Left colon (tissue), 2 donors: ENCODE data around the gene CDC42SE2. TPM values are rescaled to one million over a fixed set of nuclear protein-coding genes. Genes with fewer than 3 reads are reported as not detected.
A peak's percentile ranks its signal among the peaks of the same experiment; 100 is the strongest.
"Not testable (repeated sequence)": the region's sequence is repeated elsewhere in the genome, so short reads cannot be mapped to it uniquely, and the experiment has no call there.

Experiments used
- ATAC-seq: fragments of 200-7000 bp; cut with Tn5 transposase; one replicate; pipeline ENCODE4 v1.9.1; 2020; ENCODE audit warnings: mild to moderate bottlenecking, moderate library complexity
- DNase-seq, 2 donors: peaks; one replicate each; pipeline ENCODE4 v3.0.0-alpha.2; 2020
- intact Hi-C, 2 donors: fragments of 100-400 bp; cut with DNase I in 1 of 2; cut with micrococcal nuclease in 1 of 2; formaldehyde crosslinking; loops; one replicate each; pipeline versions ENCODE4 v1.11.2 to v1.14.0; 2022; cut with DNase I, micrococcal nuclease
- total RNA-seq, 2 donors: library from RNA; stranded (reverse); fragmentation: NEBNext Ultra II Directional; extraction: Animal tissue kit (Norgen Biotek cat#: 25700); gene quantifications; one replicate each; pipeline ENCODE4 v1.2.1, GENCODE V29; 2021
- donor health status: DM: no; HTN: no; CAD: no.
- donor health status: DM: yes; HTN: yes; CAD: no.

The CDC42SE2 gene
- total RNA-seq, 2 donors from 2014 or later, result 106 to 114 TPM

GRCh38 chr5:131344288-131344687 lies 80.4 kb downstream of the CDC42SE2 start:
- intact Hi-C loops, ATAC-seq, DNase-seq: not testable (repeated sequence)

- DNase-seq, ATAC-seq, intact Hi-C loops: not testable (repeated sequence)
Measured at GRCh38 chr5:131346204-131346603, 82.4 kb downstream of the CDC42SE2 start.

GRCh38 chr5:131353991-131354390 lies 90.1 kb downstream of the CDC42SE2 start:
- intact Hi-C loops, result no loop called here
- no peak for DNase-seq

GRCh38 chr5:131355971-131356528 lies 92.2 kb downstream of the CDC42SE2 start:
- DNase-seq, result no peak
- intact Hi-C loops, result no loop called here
- ATAC-seq, result no peak

More at GRCh38 chr5:131353991-131354390, 90.1 kb downstream of the CDC42SE2 start:
- no peak for ATAC-seq

GRCh38 chr5:131356619-131357018 lies 92.8 kb downstream of the CDC42SE2 start:
- ATAC-seq (peak; percentile 21), DNase-seq (no peak)
- intact Hi-C loops, result no loop called here

DNA sequence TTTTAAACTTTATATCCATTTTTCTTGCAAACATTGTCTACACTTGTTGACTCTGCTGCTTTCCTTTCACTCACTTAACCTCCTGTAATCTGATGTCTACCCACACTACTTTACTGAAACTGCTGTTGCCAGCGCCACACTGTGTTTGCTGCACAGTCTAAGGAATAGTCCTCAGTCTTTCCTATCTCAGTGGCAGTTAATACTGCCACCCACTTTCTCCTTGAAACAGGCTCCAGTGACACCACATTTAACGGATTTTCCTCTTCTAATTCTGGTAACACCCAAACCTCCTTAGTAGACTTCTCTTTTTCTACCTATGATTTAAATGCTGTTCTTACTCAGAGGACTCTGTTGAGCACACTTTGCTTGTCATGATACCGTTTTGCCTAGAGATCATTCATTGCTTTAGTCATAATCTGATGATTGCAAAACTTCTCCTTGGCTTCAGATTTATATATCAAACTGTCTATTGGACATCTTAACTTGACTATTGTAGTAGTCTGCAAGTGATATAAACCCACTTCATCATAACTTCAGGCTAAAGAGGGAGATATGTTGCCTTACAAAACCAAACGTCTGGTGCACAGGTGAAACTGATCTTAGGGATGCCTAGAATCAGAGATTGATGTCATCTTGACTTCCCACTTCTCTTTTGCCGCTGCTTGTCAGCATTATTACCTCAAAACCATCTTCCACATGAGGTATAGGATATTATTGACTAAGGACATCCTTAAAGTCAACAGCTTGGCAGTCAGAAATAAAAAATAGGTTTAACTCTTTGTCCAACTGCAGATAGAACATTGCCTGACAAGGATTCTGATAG lies 94.1 kb downstream of the CDC42SE2 start:
- peak; percentile 31 for ATAC-seq
- no peak for DNase-seq

DNA sequence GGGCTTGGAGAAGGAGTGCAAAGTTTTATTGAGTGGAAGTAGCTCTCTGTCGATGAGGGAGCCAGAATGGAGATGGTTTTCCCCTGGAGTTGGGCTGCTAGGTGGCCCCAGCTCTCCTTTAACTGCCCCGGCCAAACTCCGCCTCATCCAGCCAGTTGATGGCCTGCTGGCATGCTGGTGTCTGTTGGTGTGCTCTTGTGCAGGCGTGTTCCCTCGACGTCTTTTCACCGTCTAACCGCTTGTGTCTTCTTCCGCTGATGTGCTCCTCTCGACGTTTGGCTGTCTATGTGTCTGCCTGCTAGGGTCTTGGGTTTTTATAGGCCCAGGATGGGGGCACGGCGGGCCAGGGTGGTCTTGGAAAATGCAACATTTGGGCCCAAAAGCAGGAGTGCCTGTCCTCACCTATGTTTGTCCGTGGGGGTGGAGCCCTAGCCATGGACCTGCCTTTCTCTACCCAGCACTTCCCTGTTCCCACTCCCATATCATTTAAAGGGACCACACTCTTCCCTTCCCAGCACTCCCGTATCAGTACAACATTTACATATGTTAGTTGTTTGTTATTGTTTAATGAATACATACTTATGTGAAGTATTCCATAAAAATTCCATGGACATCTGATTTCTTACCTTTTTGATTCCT lies 97.9 kb downstream of the CDC42SE2 start:
- intact Hi-C loops, result no loop called here
- ATAC-seq, result peak; percentile 30
- DNase-seq, result no peak

More for the DNA sequence above, 94.1 kb downstream of the CDC42SE2 start:
- intact Hi-C loops, result no loop called here

DNA sequence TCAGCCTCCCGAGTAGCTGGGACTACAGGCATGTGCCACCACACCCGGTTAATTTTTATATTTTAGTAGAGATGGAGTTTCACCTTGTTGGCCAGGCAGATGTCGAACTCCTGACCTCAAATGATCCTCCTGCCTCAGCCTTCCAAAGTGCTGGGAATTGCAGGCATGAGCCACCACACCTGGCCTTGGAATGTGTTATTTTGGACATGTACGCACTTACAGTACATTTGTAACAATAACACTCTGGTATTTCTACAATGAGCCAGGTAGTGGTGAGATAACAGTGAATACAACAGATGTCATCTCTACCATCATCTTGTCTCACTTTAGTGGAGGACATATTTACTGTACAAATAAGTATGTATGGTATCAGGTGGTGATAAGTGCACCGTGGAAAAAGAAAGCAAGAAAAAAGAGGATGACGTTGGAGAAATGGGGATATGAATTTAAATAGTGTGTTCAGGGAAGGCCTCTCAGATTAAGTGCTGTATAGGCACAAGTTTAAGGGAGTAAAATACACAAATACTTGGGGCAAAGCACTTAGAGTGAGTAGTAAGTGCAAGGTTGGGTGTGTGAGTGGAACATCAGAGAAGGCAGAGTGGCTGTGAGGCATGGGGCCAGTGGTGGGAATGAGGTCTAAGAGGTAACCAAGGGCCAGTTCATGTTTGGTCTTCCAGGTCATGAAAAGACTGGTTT lies 100.1 kb downstream of the CDC42SE2 start:
- intact Hi-C loops, result no loop called here
- ATAC-seq (no peak), DNase-seq (no peak)

GRCh38 chr5:131364507-131365050 lies 100.7 kb downstream of the CDC42SE2 start:
- intact Hi-C loops, result no loop called here
- no peak for DNase-seq
- ATAC-seq, result no peak

- DNase-seq, result no peak
- ATAC-seq, result no peak
- intact Hi-C loops, result no loop called here
Measured at GRCh38 chr5:131366428-131366827, 102.6 kb downstream of the CDC42SE2 start.

- DNase-seq, result no peak
- ATAC-seq, result no peak
- intact Hi-C loops, result no loop called here
Measured at GRCh38 chr5:131367219-131367860, 103.5 kb downstream of the CDC42SE2 start.

DNA sequence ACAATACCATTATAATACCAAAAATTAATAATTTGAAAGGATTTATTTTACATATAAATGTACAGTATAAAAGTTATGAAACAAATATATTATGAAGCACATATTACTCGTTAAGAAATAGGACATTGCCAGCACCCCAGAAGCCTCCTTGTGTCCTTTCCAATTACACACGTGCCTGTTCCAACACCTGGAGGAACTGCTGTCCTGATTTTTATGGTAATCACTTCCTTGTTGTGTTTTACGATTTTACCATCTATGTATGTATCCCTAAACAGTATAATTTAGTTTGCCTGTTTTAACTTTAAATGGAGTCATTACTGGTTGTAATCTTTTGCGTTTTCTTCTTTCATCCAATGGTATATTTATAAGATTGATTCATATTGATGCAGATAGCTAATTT lies 105.0 kb downstream of the CDC42SE2 start:
- intact Hi-C loops, result no loop called here
- DNase-seq, result no peak
- ATAC-seq, result peak; percentile 84

DNA sequence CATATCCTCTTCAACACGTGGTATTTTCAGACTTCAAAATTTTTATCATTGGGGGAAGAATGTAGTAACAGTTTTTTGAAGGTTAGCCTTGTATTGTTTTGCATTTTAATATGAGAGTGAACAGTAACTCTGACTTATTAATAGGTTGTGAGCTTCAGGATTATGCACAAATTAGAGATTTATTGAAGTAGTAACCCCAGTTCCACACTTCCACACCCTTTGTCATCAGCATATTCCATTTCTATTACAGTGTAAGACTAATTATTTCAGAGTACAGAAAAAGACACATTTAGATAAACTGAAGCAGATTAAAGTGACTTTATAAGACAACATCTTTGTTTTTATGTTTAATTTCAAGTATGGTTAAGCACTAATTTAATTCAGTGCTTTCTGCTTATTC lies 105.7 kb downstream of the CDC42SE2 start:
- intact Hi-C loops, result no loop called here
- DNase-seq, result no peak
- ATAC-seq, result no peak

GRCh38 chr5:131371835-131372234 lies 108.0 kb downstream of the CDC42SE2 start:
- intact Hi-C loops, result no loop called here
- no peak for DNase-seq
- no peak for ATAC-seq

DNA sequence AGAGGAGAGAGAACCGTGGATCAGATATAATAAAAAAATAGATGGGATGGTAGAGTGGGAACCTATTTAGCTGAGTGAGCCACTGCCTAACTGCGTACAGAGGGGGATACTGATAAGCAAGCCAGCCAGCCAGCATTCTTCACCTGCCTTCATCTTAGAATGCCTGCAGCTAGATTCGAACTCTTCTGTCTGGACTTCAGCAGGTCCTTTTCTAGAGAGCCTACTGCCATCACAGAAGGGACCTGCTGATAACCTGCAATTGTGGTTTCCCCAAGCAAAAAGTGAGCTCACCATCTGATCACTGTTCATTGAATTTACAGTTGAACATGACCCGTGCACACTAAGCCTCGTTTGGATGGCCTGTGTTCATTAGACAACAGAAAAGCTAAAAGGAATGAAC lies 109.4 kb downstream of the CDC42SE2 start:
- intact Hi-C loops, result no loop called here
- ATAC-seq (no peak), DNase-seq (no peak)

- intact Hi-C loops, result no loop called here
- DNase-seq (no peak), ATAC-seq (no peak)
Measured at GRCh38 chr5:131375351-131375750, 111.5 kb downstream of the CDC42SE2 start.

- intact Hi-C loops, result no loop called here
- ATAC-seq, result no peak
- DNase-seq, result no peak
Measured at GRCh38 chr5:131377346-131377745, 113.5 kb downstream of the CDC42SE2 start.

DNA sequence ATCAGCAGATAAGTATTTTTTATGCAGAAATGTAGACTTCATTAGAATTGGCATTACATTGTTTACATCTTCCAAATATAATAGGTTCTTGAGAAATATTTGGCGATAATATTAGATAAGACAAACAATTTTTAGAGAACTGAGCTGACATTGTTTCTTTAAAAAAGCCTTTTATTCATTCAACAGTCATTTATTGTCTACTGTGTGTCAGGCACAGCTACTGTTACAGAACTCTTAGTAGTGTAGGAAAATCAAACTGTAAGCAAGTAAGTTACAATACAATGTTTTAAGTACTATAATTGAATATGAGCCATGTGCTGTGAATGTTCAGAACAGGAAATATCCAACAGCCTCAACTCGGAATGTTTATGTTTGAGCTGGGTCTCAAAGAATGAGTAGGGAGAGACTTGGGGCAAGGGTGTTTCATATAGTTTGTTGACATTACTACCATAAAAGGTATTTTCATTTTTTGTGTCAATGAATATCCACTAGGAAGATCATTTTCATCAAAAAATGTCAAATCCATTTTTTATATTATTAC lies 114.0 kb downstream of the CDC42SE2 start:
- DNase-seq (no peak), ATAC-seq (no peak)
- intact Hi-C loops, result no loop called here
